ENCODE measurements around the gene SPTBN1.

GRCh38 chr2:54626884-54627283 lies 170.8 kb downstream of the SPTBN1 start:
- TF ChIP-seq CTCF (IDR thresholded peaks at IDR 0.05), result no peak
- TF ChIP-seq POLR2A (IDR thresholded peaks at IDR 0.05), result no peak

Measured in uterus (tissue), 2 donors.